Amniotic epithelial cell (primary cell): ENCODE measurements around the gene CPM.
A peak's percentile ranks its signal among the peaks of the same experiment; 100 is the strongest.
"Not testable (repeated sequence)": the region's sequence is repeated elsewhere in the genome, so short reads cannot be mapped to it uniquely, and the experiment has no call there.

Experiments
- DNase-seq: peaks from one replicate; pipeline ENCODE4 v3.0.0-alpha.2; 2010; ENCODE audit warnings: low read depth

CPM gene

GRCh38 chr12:68807274-68807575 lies 125.7 kb downstream of the CPM start:
- not testable (repeated sequence) for DNase-seq

DNA sequence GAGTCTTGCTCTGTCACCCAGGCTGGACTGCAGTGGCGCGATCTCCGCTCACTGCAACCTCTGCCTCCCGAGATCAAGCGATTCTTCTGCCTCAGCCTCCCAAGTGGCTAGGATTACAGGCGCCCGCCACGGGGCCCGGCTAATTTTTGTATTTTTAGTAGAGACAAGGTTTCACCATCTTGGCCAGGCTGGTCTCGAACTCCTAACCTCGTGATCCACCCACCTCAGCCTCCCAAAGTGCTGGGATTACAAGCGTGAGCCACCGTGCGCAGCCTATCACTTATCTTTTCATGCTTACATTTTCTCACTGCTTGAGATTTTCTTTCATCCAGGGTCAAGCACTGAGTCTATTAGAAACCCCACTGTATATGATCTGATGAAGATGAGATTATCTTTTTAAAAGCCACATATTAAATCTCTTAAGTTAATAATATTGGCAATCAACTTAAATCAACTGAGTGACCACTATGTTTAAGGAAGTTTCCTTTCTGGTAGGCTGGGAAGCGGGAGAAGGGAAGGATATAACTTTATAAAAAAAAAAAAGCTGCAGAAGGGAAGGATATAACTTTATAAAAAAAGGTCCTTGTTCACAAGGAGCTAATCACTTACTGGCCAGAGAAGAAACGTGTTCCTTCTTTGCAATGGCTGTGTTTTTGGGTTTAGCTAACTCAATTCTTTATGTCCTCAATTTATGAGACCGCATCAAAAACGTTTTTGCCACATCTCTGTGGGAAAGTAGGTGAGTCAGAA lies 126.3 kb downstream of the CPM start:
- no peak for DNase-seq

DNA sequence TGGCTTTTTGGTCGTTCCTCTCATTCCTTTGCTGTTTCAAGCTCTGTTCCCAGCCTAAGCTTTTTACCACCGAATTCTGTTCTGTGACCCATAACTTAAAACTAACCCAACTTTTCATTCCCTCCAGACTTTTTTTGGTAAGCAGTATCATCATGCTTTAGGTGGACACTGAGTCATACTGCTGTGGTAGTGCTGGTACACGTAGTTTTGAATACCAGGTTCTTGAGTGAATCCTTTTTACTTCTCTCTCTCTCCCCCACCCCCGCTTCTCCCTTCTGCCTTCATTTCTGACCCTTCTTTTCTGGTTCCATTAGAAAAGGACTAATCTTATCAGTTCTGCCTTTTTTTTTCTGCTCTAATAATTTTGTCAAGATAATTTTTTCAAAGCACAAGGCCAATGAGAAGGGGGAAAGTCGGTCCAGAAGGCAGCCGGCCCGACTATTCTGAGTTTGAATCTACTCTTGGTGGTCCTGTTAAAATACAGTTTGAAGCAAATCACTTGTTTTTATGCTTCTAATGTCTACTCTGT lies 127.3 kb downstream of the CPM start:
- no peak for DNase-seq

GRCh38 chr12:68804657-68805591 lies 128.0 kb downstream of the CPM start:
- DNase-seq, result no peak

DNA sequence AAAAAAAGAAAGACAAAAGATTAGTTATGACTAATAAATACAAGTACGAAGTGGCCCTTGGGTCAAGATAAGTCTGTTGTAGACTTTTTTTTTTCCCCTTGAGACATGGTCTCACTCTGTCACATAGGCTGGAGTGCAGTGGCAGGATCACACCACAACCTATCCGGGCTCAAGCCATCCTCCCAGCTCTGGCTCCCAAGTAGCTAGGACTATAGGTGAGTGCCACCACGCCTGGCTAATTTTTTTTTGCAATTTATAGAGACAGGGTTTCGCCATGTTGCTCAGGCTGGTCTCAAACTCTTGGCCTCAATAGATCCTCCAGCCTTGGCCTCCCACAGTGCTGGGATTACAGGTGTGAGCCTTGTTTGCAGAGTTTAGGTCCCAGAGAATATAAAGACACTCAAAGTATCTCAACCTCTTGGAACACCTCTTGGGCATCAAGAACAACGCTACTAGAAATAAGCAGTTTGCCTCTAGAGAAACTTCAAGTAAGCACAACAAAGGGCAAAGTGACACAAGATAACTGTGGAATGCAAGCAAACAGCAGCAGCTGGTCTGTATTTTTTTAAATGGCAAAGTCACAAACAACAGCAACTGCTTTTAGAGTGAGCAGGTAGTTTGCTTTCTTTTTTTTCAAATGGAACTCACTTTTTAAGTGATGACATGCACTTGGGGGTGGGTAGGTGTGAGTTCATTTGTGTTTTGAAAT lies 128.9 kb downstream of the CPM start:
- DNase-seq, result no peak

DNA sequence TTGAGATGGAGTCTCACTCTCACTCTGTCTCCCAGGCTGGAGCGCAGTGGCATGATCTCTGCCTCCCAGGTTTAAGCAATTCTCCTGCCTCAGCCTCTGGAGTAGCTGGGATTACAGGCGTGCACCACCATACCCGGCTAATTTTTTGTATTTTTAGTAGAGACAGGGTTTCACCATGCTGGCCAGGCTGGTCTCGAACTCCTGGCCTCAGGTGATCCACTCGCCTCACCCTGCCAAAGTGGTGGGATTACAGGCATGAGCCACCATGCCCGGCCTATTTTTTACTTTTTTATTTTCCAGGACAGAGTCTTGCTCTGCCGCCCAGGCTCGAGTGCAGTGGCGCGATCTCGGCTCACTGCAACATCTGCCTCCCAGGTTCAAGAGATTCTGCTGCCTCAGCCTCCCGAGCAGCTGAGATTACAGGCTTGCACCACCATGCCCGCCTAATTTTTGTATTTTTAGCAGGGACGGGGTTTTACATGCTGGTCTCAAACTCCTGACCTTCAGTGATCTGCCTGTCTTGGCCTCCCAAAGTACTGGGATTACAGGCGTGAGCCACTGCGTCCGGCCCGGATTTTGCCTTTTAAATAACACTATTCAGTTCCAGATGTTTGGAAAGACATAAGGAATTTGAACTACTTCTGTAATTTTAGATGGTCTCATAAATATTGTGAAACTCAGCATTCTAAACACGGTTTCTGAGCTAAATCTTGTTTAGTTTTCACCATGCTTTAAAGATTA lies 129.9 kb downstream of the CPM start:
- DNase-seq, result peak; percentile 70

DNA sequence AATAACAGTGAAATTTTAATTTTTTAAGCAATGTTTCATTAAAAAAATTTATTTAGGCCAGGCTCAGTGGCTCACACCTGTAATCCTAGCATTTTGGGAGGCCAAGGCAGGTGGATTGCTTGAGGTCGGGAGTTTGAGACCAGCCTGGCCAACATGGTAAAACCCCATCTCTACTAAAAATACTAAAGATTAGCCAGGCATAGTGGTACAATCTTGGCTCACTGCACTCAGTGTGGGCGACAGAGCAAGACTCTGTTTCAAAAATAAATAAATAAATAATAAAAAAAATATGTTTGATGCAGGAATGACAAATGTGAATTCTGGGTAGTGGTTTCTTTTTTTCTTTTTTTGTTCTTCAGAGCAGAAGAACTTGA lies 130.6 kb downstream of the CPM start:
- not testable (repeated sequence) for DNase-seq
